ENCODE results near the gene APOC4.
"Not testable (repeated sequence)": the region's sequence is repeated elsewhere in the genome, so short reads cannot be mapped to it uniquely, and the experiment has no call there.

GRCh38 chr19:44971451-44971850 lies 29.4 kb downstream of the APOC4 start:
- TF ChIP-seq POLR2A, CTCF, POLR2AphosphoS5, EP300 (IDR thresholded peaks at IDR 0.05): not testable (repeated sequence)
